HG03095 (cell line): ENCODE measurements around the gene SPHK2.
"Not testable (repeated sequence)": the region's sequence is repeated elsewhere in the genome, so short reads cannot be mapped to it uniquely, and the experiment has no call there.

Experiments
- ATAC-seq: cut with Tn5 transposase; IDR thresholded peaks from one replicate; pipeline ENCODE4 v1.9.1; 2021; ENCODE audit warnings: moderate library complexity; ENCODE audit not compliant: unreplicated experiment

Gene SPHK2

GRCh38 chr19:48618916-48619691, at the start of gene SPHK2, which contains the start of gene RPL18:
SPHK2 (plus strand) TSS chr19:48619506; CDS start chr19:48620515, 1,009 bp downstream.
RPL18 (minus strand) TSS chr19:48619178; CDS start chr19:48619143, 35 bp downstream.
- ATAC-seq = peak; percentile 77

- no peak for ATAC-seq
Measured at GRCh38 chr19:48569814-48570213, 49.5 kb upstream of the SPHK2 start.

DNA sequence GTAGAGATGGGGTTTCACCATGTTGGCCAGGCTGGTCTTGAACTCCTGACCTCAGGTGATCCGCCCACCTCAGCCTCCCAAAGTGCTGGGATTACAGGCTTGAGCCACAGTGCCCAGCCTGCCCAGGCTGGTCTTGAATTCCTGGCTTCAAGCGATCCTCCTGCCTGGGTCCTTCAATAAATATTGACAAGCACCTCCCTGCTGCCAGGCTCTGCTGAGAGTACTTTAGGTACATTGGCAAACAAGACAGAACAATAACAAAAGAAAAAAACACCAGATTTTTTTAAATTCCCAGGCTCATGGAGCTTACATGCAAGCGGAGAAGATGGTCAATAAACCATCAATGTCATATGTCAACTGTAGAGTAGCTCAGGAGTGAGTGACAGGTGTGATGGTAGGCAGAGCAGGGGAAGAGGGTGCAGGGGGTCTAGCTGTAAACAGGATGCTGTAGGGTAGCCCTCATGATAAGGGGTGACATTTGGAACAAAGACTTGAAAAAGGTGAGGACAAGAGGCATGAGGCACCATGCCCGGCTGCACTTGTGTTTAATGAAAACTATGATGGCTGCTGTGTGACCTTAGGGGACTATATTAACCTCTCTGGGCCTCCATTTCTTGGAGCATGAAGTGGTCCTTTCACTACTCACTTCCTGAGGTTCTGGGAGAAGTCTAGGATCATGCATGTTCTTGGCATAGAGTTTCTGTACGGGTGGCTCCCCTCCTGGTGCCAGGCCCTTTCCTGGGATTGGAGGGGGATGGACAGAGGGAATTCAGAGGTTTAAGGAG, 47.7 kb upstream of the SPHK2 start:
- ATAC-seq = no peak

DNA sequence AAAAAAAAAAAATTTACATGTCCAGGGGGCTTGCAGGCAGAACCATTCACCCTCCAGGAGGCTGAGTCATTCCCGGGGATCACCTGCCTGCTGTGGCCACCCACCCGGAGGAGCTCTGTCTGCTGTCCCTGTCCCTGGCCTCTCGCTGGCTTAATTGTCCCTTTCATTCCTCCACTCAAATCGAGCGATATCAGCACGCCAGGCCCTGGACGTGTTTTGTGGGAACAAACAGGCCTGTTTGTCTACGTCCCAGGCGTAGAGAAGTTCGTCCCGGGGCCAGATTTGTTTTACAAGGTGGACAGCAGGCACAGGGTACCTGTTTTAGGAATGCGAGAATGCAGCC, 46.2 kb upstream of the SPHK2 start:
- ATAC-seq = no peak

DNA sequence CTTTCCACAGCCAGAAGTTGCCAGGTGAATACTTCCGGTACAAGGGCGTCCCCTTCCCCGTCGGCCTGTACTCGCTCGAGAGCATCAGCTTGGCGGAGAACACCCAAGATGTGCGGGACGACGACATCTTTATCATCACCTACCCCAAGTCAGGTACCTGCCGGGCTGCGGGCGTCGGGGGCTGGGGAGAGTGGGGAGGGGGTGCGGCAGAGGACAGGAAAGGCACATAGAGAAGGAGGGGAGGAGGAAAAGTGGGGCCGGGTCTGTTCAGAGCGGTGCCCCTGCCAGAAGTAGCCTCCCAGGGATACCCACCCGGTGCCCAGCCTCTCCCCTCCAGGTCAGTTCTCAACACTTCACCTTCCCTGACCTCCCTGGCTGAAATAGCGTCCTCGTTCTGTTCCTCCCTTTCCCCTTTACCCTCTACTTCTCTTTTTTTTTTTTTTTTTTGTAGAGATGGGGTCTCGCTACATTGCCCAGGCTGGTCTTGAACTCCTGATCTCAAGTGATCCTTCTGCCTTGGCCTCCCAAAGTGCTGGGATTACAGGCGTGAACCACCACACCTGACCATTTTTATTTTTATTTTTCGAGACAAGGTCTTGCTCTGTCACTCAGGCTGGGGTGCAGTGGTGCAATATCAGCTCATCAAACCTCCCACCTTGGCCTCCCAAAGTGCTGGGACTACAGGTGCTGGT, 43.2 kb upstream of the SPHK2 start:
- no peak for ATAC-seq

GRCh38 chr19:48577908-48578307, 41.4 kb upstream of the SPHK2 start:
- ATAC-seq = not testable (repeated sequence)

DNA sequence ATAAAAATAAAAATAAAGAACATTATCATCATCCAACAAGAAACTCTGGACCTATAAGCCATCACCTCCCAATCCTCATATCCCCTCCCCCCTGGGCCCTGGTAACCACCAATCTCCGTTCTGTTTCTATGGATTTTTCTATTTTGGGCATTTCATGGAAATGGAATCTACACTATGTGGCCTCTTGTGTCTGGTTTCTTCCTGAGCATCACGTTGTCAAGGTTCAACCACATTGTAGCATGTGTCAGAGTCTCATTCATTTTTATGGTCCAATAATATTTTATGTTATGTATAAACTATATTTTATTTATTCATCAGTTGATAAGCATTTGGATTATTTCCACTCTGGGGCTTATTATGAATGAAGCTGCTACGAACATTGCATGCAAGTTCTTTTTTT, 40.4 kb upstream of the SPHK2 start:
- ATAC-seq = no peak

GRCh38 chr19:48582168-48582567, 37.1 kb upstream of the SPHK2 start:
- ATAC-seq = no peak

DNA sequence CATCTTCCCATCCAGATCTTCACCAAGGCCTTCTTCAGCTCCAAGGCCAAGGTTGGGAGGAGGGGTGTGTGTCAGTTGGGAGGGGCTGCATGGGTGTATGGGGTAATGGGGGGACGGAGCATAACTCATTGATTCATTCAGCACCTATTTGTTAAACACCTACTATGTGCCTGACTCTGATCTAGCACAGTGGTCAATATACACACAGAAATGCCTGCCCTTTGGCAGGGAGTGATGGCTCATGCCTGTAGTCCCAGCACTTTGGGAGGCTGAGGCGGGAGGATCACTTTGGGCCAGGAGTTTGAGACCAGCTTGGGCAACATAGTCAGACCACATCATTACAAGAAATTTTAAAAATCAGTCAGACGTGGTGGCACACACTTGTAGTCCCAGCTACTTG, 31.9 kb upstream of the SPHK2 start:
- ATAC-seq = no peak

- ATAC-seq = no peak
Measured at GRCh38 chr19:48588670-48589401, 30.5 kb upstream of the SPHK2 start.

DNA sequence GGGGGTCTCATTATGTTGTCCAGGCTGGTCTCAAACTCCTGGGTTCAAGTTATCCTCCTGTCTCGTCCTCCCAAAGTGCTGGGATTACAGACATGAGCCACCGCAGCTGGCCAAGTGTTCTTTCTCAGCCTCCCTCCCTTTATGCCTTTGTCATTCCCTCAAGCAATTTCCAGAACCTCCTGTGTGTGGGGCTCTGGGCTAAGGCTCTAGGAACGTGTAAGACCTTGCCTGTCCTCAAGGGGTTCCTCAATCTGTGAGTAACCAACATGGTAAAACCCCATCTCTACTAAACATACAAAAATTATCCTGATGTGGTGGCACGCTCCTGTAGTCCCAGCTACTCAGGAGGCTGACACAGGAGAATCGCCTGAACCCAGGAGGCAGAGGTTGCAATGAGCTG, 28.3 kb upstream of the SPHK2 start:
- no peak for ATAC-seq

GRCh38 chr19:48595171-48595570, 24.1 kb upstream of the SPHK2 start:
- no peak for ATAC-seq

- no peak for ATAC-seq
Measured at GRCh38 chr19:48595833-48596232, 23.5 kb upstream of the SPHK2 start.

DNA sequence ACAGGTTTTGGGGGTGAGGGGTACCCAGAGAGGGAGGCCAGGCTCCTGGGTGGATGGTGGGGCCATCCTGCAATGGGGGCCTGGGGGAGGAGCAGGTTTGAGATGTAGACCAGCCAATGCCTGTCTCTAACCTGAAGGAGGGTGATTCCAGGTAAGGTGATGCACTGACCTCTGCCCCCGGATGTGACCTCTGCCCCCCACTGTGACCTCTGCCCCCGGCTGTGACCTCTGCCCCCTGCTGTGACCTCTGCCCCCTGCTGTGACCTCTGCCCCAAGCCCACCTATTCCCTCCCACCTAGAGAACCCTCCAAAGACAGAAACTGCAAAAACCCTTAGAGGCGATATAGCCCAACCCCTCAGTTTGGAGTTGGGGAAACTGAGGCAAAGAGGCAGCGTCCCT, 23.1 kb upstream of the SPHK2 start:
- no peak for ATAC-seq

DNA sequence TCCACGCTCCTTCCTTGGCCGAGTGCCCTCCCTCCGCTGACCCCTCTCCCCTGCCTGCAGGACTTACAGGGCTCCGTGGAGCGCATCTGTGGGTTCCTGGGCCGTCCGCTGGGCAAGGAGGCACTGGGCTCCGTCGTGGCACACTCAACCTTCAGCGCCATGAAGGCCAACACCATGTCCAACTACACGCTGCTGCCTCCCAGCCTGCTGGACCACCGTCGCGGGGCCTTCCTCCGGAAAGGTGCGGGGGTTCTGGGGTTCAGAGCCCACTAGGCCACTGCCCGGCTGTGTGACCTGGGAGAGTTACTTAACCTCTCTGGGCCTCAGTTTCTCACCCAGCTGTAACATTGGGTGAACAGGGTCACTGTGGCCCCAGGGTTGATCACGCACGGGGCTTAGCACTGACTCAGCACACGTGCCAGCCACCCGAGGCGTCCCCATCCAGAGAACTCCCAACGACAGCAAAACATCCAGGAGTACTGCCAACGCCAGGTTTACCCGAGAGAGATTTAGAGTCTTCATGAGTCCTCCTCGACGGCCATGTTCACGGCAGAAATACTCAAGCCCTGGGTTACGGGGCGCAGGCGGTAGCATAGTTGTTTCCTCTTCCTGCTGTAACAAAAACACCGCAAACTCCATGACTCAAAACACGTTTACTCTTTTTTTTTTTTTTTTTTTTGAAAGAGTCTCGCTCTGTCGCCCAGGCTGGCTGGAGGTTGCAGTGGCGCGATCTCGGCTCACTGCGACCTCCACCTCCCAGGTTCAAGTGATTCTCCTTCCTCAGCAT, 22.4 kb upstream of the SPHK2 start:
- ATAC-seq = no peak

GRCh38 chr19:48598996-48599700, 20.2 kb upstream of the SPHK2 start:
- ATAC-seq = no peak

DNA sequence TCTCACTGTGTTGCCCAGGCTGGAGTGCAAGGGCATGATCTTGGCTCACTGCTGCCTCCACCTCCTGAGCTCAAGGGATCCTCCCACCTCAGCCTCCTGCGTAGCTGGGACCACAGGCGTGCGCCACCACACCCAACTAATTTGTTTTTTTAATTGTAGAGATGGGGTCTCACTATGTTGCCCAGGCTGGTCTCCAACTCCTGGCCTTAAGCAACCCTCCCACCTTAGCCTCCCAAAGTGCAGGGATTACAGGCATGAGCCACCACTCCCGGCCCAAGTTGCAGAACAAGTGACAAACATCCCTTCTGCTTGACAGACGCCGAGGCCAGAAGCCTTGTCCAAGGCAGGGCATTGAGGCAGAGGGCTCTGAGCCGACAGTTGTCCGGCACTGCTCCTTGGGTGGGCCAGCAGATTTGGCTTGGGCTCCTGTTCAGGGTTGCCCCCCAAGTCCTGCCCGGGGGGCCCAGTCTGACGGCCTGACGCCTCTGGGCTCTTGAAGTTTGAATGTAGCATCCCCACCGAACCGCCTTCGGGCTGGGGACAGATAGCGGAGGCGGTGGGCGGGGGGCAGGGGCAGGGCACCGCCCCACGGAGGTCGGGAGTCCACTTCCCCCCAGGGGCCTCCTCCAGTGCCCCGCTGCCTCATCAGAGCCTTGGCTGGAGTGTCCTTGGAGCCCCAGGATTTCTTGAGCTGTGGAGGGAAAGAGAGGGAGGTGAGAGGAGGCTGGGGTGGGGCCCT, 18.5 kb upstream of the SPHK2 start:
- ATAC-seq = no peak

- no peak for ATAC-seq
Measured at GRCh38 chr19:48603001-48603400, 16.3 kb upstream of the SPHK2 start.

DNA sequence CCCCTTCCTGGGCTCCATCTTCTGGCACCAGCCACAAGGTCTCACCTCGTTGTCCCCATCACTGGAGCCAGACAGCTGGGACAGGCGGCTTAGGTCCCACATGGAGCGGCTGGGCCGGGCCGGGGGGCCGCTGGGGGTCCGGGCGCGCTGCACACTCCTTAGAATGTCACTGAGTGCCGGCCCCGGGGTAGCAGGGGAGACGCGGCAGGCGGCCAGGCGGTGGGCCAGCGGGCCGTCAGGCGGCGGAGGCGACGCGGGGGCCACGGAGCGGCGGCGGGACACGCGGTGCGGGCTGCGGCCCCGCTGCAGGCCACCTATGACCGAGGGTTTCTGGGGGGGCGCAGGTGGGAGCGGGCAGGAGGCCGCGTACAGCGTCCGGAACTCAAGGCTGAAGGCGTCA, 15.9 kb upstream of the SPHK2 start:
- ATAC-seq = no peak
